T-cell (primary cell): ENCODE results near the gene SH3BGRL2. TPM values are rescaled to one million over a fixed set of nuclear protein-coding genes. Genes with fewer than 3 reads are reported as not detected.
A peak's percentile ranks its signal among the peaks of the same experiment; 100 is the strongest.
"Not testable (repeated sequence)": the region's sequence is repeated elsewhere in the genome, so short reads cannot be mapped to it uniquely, and the experiment has no call there.

ENCODE experiments used
- ATAC-seq, 4 experiments: fragments of 200-7000 bp in 3 of 4; fragments of 150-1000 bp in 1 of 4; cut with Tn5 transposase; replicated peaks in 1 of 4; 1 replicate in 3 of 4; 2 replicates in 1 of 4; pipeline ENCODE4 v1.10.0; 2021; ENCODE audit warnings: moderate library complexity in 3 of 4, mild to moderate bottlenecking in 2 of 4, moderate number of reproducible peaks in 1 of 4
- CTCF ChIA-PET, 2 donors: fragments of 300-600 bp; sonication (Branson Sonifier 250); formaldehyde crosslinking; loops; one replicate each; lab custom pipeline; 2022; ENCODE audit warnings: antibody characterized with exemption in 2 of 2; lab: Charles Lee
- POLR2A ChIA-PET, 2 donors: fragments of 300-600 bp; sonication (Branson Sonifier 250); formaldehyde crosslinking; loops; one replicate each; lab custom pipeline; 2022; ENCODE audit warnings: antibody characterized with exemption in 2 of 2; lab: Charles Lee
- DNase-seq, 35 experiments: peaks; one replicate each; pipeline versions ENCODE4 v3.0.0 to v3.0.0-alpha.2; 2013 to 2023
- H3K27ac ChIP-seq: one replicate; pipeline ENCODE4 v1.5.1; 2013; ENCODE audit warnings: low read length
- H3K27me3 ChIP-seq, 2 experiments: replicated peaks in 1 of 2; 1 replicate in 1 of 2; 2 replicates in 1 of 2; pipeline versions ENCODE4 v1.6.1 to v1.7.0; 2013; ENCODE audit warnings: low read length in 1 of 2, mixed read lengths in 1 of 2; ENCODE audit not compliant: control insufficient read depth in 2 of 2, insufficient read depth in 2 of 2; ENCODE audit errors: extremely low read depth in 1 of 2
- H3K36me3 ChIP-seq, 2 donors: 1 replicate in 1 of 2; 2 replicates in 1 of 2; pipeline versions ENCODE4 v1.6.1 to v1.7.0; 2013; ENCODE audit warnings: low read length in 1 of 2; ENCODE audit not compliant: control insufficient read depth in 2 of 2, insufficient read depth in 1 of 2; ENCODE audit errors: extremely low read depth in 1 of 2
- H3K4me1 ChIP-seq, 2 experiments: 1 replicate in 1 of 2; 2 replicates in 1 of 2; pipeline versions ENCODE4 v1.6.1 to v1.7.0; 2013; ENCODE audit warnings: low read length in 2 of 2, mixed read lengths in 1 of 2; ENCODE audit not compliant: insufficient read depth in 2 of 2, control insufficient read depth in 1 of 2; ENCODE audit errors: extremely low read depth in 1 of 2
- H3K4me3 ChIP-seq, 2 donors: 1 replicate in 1 of 2; 2 replicates in 1 of 2; pipeline versions ENCODE4 v1.5.1 to v1.7.0; 2013; ENCODE audit warnings: mild to moderate bottlenecking in 2 of 2, low read length in 1 of 2, moderate library complexity in 1 of 2; ENCODE audit not compliant: control insufficient read depth in 1 of 2; ENCODE audit errors: extremely low read depth in 1 of 2
- H3K9me3 ChIP-seq: 2 replicates; pipeline ENCODE4 v1.7.0; 2013
- H3K27ac Mint-ChIP-seq, 2 donors: one replicate each; pipeline ENCODE4 v1.8.0; 2020 to 2021; ENCODE audit warnings: mild to moderate bottlenecking in 2 of 2, mixed read lengths in 2 of 2
- H3K27me3 Mint-ChIP-seq, 2 donors: one replicate each; pipeline ENCODE4 v1.8.0; 2021 to 2022; ENCODE audit warnings: mixed read lengths in 2 of 2
- H3K36me3 Mint-ChIP-seq: one replicate; pipeline ENCODE4 v1.8.0; 2021; ENCODE audit warnings: mixed read lengths
- H3K4me1 Mint-ChIP-seq, 3 donors: one replicate each; pipeline ENCODE4 v1.8.0; 2020 to 2022; ENCODE audit warnings: mixed read lengths in 3 of 3, mild to moderate bottlenecking in 1 of 3
- H3K4me3 Mint-ChIP-seq, 3 donors: one replicate each; pipeline ENCODE4 v1.8.0; 2020 to 2022; ENCODE audit warnings: mild to moderate bottlenecking in 3 of 3, mixed read lengths in 3 of 3, moderate library complexity in 3 of 3
- H3K9me3 Mint-ChIP-seq, 3 donors: one replicate each; pipeline ENCODE4 v1.8.0; 2020 to 2022; ENCODE audit warnings: mixed read lengths in 3 of 3
- WGBS: methylation state at CpG from one replicate; pipeline ENCODE4 v1.1.5; 2013; ENCODE audit warnings: missing lambda C conversion rate; ENCODE audit not compliant: insufficient coverage; 5-methylcytosine and 5-hydroxymethylcytosine counted together
- total RNA-seq, 35 experiments: library from RNA in 6 of 35; stranded (reverse) in 6 of 35; fragments of 120-200 nt in 1 of 35; gene quantifications; one replicate each; pipeline versions ENCODE4 v1.2.1 to v1.2.4 and lab custom pipeline; 2013 to 2026

SH3BGRL2 gene
- total RNA-seq, 5 donors from 2014 or later (not counting 1 experiment from before 2014, with no cell fraction given) = 0.53 to 8.9 (median 1.4) TPM

DNA sequence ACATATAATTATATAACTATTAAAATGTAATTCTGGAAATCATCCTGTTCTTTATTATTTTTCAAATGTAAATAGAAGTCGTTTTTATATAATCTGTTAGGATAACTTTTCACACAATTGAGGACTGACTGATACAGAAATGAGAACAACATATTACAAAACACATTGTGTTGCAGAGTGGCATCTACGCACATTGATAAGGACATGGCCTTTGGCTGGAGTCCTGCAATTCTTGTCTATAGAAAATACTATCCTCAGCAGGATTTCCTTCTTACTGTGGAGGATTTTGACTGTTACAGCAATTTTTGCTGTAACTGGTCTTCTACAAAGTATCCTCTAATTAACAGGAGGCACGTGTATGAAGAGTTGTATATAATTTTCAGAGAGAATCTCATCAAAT lies 19.8 kb downstream of the SH3BGRL2 start:
- Histone ChIP-seq H3K36me3 (no peaks in the 10 kb centered on the region), H3K4me3 (no peak overlapping the region), H3K4me1 (no peaks in the 10 kb centered on the region), H3K27ac (no peak overlapping the region), H3K9me3 (no peaks in the 10 kb centered on the region), H3K27me3 (no peaks in the 10 kb centered on the region)
- CTCF ChIA-PET = no interaction called here
- no peaks in the 10 kb centered on the region for H3K9me3 Mint-ChIP-seq
- no peaks in the 10 kb centered on the region for H3K36me3 Mint-ChIP-seq
- no CpG with 5 or more reads among the region's 3 CpGs for WGBS
- H3K4me1 Mint-ChIP-seq = peaks cover 8 to 39% (median 12%) of the 10 kb centered on the region in 3 donors
- peaks cover 0 to 6% of the 10 kb centered on the region in 2 donors for H3K27me3 Mint-ChIP-seq
- no peak overlapping the region for H3K27ac Mint-ChIP-seq
- POLR2A ChIA-PET = no interaction called here
- H3K4me3 Mint-ChIP-seq = no peak overlapping the region
- DNase-seq (no peak), ATAC-seq (no peak)

DNA sequence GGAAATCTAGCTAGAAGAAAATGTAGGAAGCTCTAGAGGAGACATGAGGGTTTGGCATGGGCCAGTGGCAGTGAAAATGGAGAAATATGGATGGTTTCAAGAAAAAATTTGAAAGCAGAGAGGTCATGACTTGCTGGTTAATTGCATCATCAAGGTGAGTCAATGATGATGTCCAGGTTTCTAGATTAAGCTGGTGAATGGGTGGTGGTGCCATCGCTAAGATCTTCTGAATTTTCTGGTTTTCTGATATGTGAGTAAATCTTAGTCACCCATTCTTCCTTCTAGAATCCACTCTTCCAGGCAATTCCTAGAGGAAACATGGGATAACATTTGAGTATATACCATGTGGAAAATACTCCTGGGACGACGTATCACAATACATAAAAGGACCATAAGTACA lies 25.0 kb downstream of the SH3BGRL2 start:
- no CpG with 5 or more reads among the region's 3 CpGs for WGBS
- no peaks in the 10 kb centered on the region for H3K9me3 ChIP-seq
- Mint-ChIP-seq H3K36me3 (no peaks in the 10 kb centered on the region), H3K4me3 (no peak overlapping the region), H3K27ac (no peak overlapping the region), H3K27me3 (peaks cover 0 to 4% of the 10 kb centered on the region in 2 donors), H3K4me1 (peaks cover 9 to 28% (median 10%) of the 10 kb centered on the region in 3 donors), H3K9me3 (peaks cover 0 to 10% (median 5%) of the 10 kb centered on the region in 3 donors)
- CTCF ChIA-PET = interaction anchor here in 1 of 2 donors (0.7 kb wide), 1 partner anchor 11 kb away, joined by 3 read pairs; no protein-coding TSS in a partner anchor
- DNase-seq (no peak), ATAC-seq (no peak)
- no peaks in the 10 kb centered on the region for H3K36me3 ChIP-seq
- H3K4me3 ChIP-seq = no peak overlapping the region
- no peak overlapping the region for H3K27ac ChIP-seq
- H3K4me1 ChIP-seq = peaks cover 0 to 3% of the 10 kb centered on the region in 2 experiments
- H3K27me3 ChIP-seq = no peaks in the 10 kb centered on the region
- POLR2A ChIA-PET = interaction anchor here in 1 of 2 donors (0.6 kb wide), 1 partner anchor 988 kb away, joined by 4 read pairs; no protein-coding TSS in a partner anchor

DNA sequence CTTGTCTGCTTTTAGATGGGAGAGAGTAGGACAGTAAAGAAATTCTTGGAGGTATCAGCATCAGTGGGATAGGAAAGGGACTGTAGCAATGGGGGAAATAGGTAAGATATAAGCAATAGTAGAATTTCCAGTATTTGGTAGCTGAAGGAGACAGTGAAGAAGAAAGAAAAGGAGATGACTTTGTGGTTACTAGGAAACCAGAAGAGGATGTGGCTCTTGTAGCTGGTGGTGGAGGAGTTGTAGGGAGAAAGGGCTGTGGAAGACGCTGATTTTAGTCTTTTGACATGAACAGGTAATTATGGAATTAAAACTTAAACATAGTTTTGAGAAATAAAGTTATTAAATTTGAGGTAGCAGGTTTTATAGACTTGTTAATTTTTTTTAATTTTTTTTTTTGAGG lies 26.1 kb downstream of the SH3BGRL2 start:
- no peaks in the 10 kb centered on the region for H3K9me3 ChIP-seq
- Mint-ChIP-seq H3K27me3 (peaks cover 0 to 4% of the 10 kb centered on the region in 2 donors), H3K4me1 (peaks cover 9 to 24% (median 10%) of the 10 kb centered on the region in 3 donors), H3K27ac (no peak overlapping the region), H3K36me3 (no peaks in the 10 kb centered on the region), H3K4me3 (no peak overlapping the region), H3K9me3 (peaks cover 0 to 14% (median 8%) of the 10 kb centered on the region in 3 donors)
- peaks cover 0 to 3% of the 10 kb centered on the region in 2 experiments for H3K4me1 ChIP-seq
- WGBS = 0% methylated on average over 1 of the region's 1 CpG
- ChIA-PET CTCF (no interaction called here), POLR2A (no interaction called here)
- H3K27me3 ChIP-seq = no peaks in the 10 kb centered on the region
- ATAC-seq = peak in 3 of 4 experiments; percentile 43 to 74 (median 63)
- no peak overlapping the region for H3K4me3 ChIP-seq
- no peak overlapping the region for H3K27ac ChIP-seq
- H3K36me3 ChIP-seq = no peaks in the 10 kb centered on the region
- DNase-seq = no peak

DNA sequence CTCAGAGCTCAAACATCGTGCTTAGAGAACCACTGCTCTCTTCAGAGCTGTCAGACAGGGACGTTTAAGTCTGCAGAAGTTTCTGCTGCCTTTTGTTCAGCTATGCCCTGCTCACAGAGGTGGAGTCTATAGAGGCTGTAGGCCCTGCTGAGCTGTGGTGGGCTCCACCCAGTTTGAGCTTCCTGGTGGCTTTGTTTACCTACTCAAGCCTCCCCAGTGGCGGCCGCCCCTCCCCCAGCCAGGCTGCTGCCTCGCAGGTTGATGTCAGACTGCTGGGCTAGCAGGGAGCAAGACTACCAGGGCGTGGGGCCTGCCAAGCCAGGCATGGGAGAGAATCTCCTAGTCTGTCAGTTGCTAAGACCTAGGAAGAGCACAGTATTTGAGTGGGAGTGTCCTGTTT lies 32.5 kb downstream of the SH3BGRL2 start:
- DNase-seq = peak in 21 of 35 experiments; percentile 1 to 63 (median 10)
- H3K4me3 ChIP-seq, H3K27me3 Mint-ChIP-seq, H3K36me3 ChIP-seq, POLR2A ChIA-PET, H3K9me3 ChIP-seq, H3K36me3 Mint-ChIP-seq, H3K27me3 ChIP-seq, H3K27ac ChIP-seq: not testable (repeated sequence)
- H3K4me1 Mint-ChIP-seq = peaks cover 37 to 55% (median 40%) of the 10 kb centered on the region in 3 donors
- CTCF ChIA-PET = interaction anchor here in 1 of 2 donors (1.3 kb wide), 1 partner anchor 9 kb away, joined by 3 read pairs; no protein-coding TSS in a partner anchor
- ATAC-seq = peak in 3 of 4 experiments; percentile 37 to 77 (median 66)
- 48% methylated on average over 3 of the region's 6 CpGs for WGBS
- peak overlapping the region; percentile 17 to 28 for H3K27ac Mint-ChIP-seq
- H3K9me3 Mint-ChIP-seq = peaks cover 5 to 23% (median 17%) of the 10 kb centered on the region in 3 donors
- peaks cover 13 to 22% of the 10 kb centered on the region in 2 experiments for H3K4me1 ChIP-seq
- peak overlapping the region in 1 of 3 donors; percentile 60 for H3K4me3 Mint-ChIP-seq

DNA sequence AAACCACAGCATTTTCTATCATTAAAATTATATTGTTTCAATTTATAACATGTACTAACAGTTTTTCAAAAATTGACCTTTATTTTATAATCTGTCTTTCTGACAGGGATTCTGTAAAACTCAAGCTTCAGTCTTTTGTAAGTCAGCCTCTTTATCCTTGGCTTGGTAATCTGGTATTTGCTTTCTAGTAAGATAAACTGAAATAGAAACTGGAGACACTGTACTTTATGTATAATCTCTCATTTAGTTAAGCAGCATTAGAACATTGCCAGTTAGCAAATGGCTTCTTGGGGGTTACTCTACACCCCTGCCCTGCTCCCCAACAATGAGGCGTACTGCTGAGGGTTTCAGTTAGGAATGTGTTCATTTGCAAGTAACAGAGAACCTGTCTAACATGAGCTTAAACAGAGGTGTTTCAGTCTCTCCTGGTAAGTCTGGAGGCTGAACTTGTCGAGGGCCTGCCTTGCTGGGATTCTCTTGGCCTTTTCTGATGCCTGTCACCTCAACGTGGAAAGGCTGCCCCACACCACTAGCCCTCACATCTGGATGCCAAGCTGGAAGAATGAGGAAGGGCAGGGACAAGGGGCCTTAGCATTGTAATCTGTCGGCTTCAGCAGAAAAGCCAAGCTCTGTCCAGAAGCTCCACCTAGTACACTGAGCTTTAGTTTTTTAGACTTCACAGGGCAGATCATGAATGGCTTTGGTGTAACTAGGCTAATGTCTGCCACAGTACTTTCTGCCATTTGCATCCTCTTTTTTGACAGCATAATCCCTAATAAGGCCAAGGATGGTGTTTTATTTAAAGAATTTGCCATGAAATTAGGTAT lies 34.8 kb downstream of the SH3BGRL2 start:
- peaks cover 5 to 15% (median 14%) of the 10 kb centered on the region in 3 donors for H3K9me3 Mint-ChIP-seq
- Histone ChIP-seq H3K36me3 (no peaks in the 10 kb centered on the region), H3K27ac (peak overlapping the region; percentile 46), H3K4me1 (peaks cover 15 to 26% of the 10 kb centered on the region in 2 experiments), H3K9me3 (no peaks in the 10 kb centered on the region), H3K4me3 (no peak overlapping the region), H3K27me3 (peaks cover 0 to 3% of the 10 kb centered on the region in 2 experiments)
- peaks cover 9% of the 10 kb centered on the region for H3K36me3 Mint-ChIP-seq
- DNase-seq (no peak), ATAC-seq (peak in 1 of 4 experiments; percentile 21)
- WGBS = 67% methylated on average over 3 of the region's 4 CpGs
- H3K27ac Mint-ChIP-seq = peak overlapping the region; percentile 81 to 89
- ChIA-PET CTCF (interaction anchor here (0.7 to 1.3 kb wide), 4 partner anchors 11 to 112 kb away, joined by 3 to 6 read pairs (median 3); no protein-coding TSS in a partner anchor), POLR2A (no interaction called here)
- H3K4me1 Mint-ChIP-seq = peaks cover 49 to 73% (median 50%) of the 10 kb centered on the region in 3 donors
- peak overlapping the region in 1 of 3 donors; percentile 16 for H3K4me3 Mint-ChIP-seq
- peaks cover 3 to 9% of the 10 kb centered on the region in 2 donors for H3K27me3 Mint-ChIP-seq

DNA sequence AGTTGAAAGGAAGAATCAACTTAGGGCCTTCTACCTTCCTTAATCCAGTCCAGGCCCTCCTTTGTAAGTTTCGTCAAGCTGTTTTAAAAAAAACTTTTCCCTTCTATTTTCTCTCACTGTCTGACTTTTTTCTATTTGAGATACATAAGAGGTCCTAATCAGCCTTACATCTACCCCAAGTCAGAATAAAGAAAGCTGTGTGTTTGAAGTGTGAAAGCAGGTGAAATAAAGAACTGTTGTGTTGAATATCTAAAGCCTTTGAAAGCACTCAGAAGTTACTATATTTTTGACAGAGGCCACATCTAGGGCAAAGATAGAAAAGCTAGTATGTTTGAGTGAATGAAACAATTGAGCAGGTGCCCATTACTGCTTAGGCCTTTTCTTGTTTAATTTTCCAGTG lies 35.5 kb downstream of the SH3BGRL2 start:
- peaks cover 3 to 9% of the 10 kb centered on the region in 2 donors for H3K27me3 Mint-ChIP-seq
- H3K4me1 Mint-ChIP-seq = peaks cover 56 to 80% (median 57%) of the 10 kb centered on the region in 3 donors
- H3K27me3 ChIP-seq = peaks cover 0 to 3% of the 10 kb centered on the region in 2 experiments
- H3K9me3 ChIP-seq = no peaks in the 10 kb centered on the region
- H3K4me1 ChIP-seq = peaks cover 17 to 32% of the 10 kb centered on the region in 2 experiments
- no CpG with 5 or more reads among the region's 1 CpG for WGBS
- H3K27ac ChIP-seq = peak overlapping the region; percentile 46
- peak overlapping the region; percentile 81 to 89 for H3K27ac Mint-ChIP-seq
- ChIA-PET POLR2A (no interaction called here), CTCF (interaction anchor here (0.7 to 0.8 kb wide), 3 partner anchors 81 to 199 kb away, joined by 3 to 6 read pairs (median 3); no protein-coding TSS in a partner anchor)
- H3K4me3 Mint-ChIP-seq = peak overlapping the region in 1 of 3 donors; percentile 16
- peaks cover 9% of the 10 kb centered on the region for H3K36me3 Mint-ChIP-seq
- H3K4me3 ChIP-seq = no peak overlapping the region
- H3K36me3 ChIP-seq = no peaks in the 10 kb centered on the region
- peak; percentile 45 to 82 (median 60) for ATAC-seq
- H3K9me3 Mint-ChIP-seq = peaks cover 5 to 9% (median 9%) of the 10 kb centered on the region in 3 donors
- DNase-seq = peak in 1 of 35 experiments; percentile 23
